Right renal pelvis (tissue), 4 donors: Measurements from ENCODE around the gene WNT3A. TPM values are rescaled to one million over a fixed set of nuclear protein-coding genes. Genes with fewer than 3 reads are reported as not detected.
"Not testable (repeated sequence)": the region's sequence is repeated elsewhere in the genome, so short reads cannot be mapped to it uniquely, and the experiment has no call there.

Experiments
- DNase-seq, 4 donors: peaks; one replicate each; pipeline ENCODE4 v3.0.0-alpha.2; 2013; ENCODE audit warnings: low read depth in 4 of 4, low spot score in 3 of 4, missing footprints in 1 of 4
- polyA plus RNA-seq, 4 donors: library from polyadenylated mRNA; unstranded; fragments of 120-200 nt; gene quantifications; one replicate each; pipeline ENCODE4 v1.2.1, GENCODE V29; 2013; ENCODE audit not compliant: insufficient read length in 4 of 4

The WNT3A gene
- under 1 TPM; 0.19 to 0.49 (median 0.22) TPM for polyA plus RNA-seq

GRCh38 chr1:228006786-228007048, at the start of gene WNT3A:
TSS of gene WNT3A (plus strand) at chr1:228006998. CDS start at chr1:228007129, 131 bp downstream.
- no peak for DNase-seq

GRCh38 chr1:227958617-227959324, 48.0 kb upstream of the WNT3A start:
- DNase-seq = no peak

GRCh38 chr1:227959325-227959860, 47.4 kb upstream of the WNT3A start:
- no peak for DNase-seq

- no peak for DNase-seq
These were observed 44.9 kb upstream of the WNT3A start for GRCh38 chr1:227961651-227962466.

GRCh38 chr1:227966733-227967132, 40.1 kb upstream of the WNT3A start:
- not testable (repeated sequence) for DNase-seq

GRCh38 chr1:227967815-227968214, 39.0 kb upstream of the WNT3A start:
- DNase-seq = not testable (repeated sequence)

- DNase-seq = not testable (repeated sequence)
These were observed 36.5 kb upstream of the WNT3A start for GRCh38 chr1:227970076-227970995.

GRCh38 chr1:227971216-227971615, 35.6 kb upstream of the WNT3A start:
- DNase-seq = not testable (repeated sequence)

GRCh38 chr1:227971643-227972282, 35.0 kb upstream of the WNT3A start:
- not testable (repeated sequence) for DNase-seq

- DNase-seq = not testable (repeated sequence)
These were observed 34.5 kb upstream of the WNT3A start for GRCh38 chr1:227972283-227972679.

GRCh38 chr1:227972843-227973374, 33.9 kb upstream of the WNT3A start:
- DNase-seq = not testable (repeated sequence)

GRCh38 chr1:227973724-227974288, 33.0 kb upstream of the WNT3A start:
- not testable (repeated sequence) for DNase-seq

GRCh38 chr1:227975583-227976283, 31.1 kb upstream of the WNT3A start:
- DNase-seq = not testable (repeated sequence)

- DNase-seq = no peak
These were observed 19.6 kb upstream of the WNT3A start for GRCh38 chr1:227987181-227987580.

- no peak for DNase-seq
These were observed 12.0 kb upstream of the WNT3A start for GRCh38 chr1:227994632-227995300.

GRCh38 chr1:227996187-227996950, 10.4 kb upstream of the WNT3A start:
- DNase-seq = no peak

- no peak for DNase-seq
These were observed 8.3 kb upstream of the WNT3A start for GRCh38 chr1:227998374-227999055.
